Kidney (tissue), 14 donors: ENCODE measurements around the gene TRIM71. TPM values are rescaled to one million over a fixed set of nuclear protein-coding genes. Genes with fewer than 3 reads are reported as not detected.

Experiments used
- DNase-seq, 5 donors: peaks; one replicate each; pipeline ENCODE4 v3.0.0-alpha.2; 2013 to 2020
- FAIRE-seq: peaks from 2 replicates; lab custom pipeline; 2012; peaks lifted over from hg19 to GRCh38; lab: Jason Lieb, UNC
- H3K27ac ChIP-seq, 2 donors: one replicate each; pipeline ENCODE4 v1.7.0; 2013; ENCODE audit warnings: low read depth in 2 of 2, low read length in 2 of 2, inconsistent platforms in 1 of 2
- H3K27me3 ChIP-seq: one replicate; pipeline ENCODE4 v1.7.1; 2013; ENCODE audit warnings: low read length, inconsistent platforms; ENCODE audit not compliant: control insufficient read depth, insufficient read depth
- H3K36me3 ChIP-seq, 3 donors: one replicate each; pipeline versions ENCODE4 v1.7.0 to v1.7.1; 2013; ENCODE audit warnings: low read length in 3 of 3, control low read depth in 1 of 3, inconsistent platforms in 1 of 3; ENCODE audit not compliant: insufficient read depth in 3 of 3, control insufficient read depth in 2 of 3
- H3K4me1 ChIP-seq, 3 donors: one replicate each; pipeline versions ENCODE4 v1.7.0 to v1.7.1; 2013; ENCODE audit warnings: low read length in 3 of 3, inconsistent platforms in 1 of 3, low read depth in 1 of 3; ENCODE audit not compliant: control insufficient read depth in 2 of 3, insufficient read depth in 2 of 3
- H3K4me3 ChIP-seq, 3 donors: one replicate each; pipeline versions ENCODE4 v1.7.0 to v1.8.1; 2013; ENCODE audit warnings: low read length in 3 of 3, control low read depth in 1 of 3, inconsistent platforms in 1 of 3
- H3K9ac ChIP-seq, 3 donors: one replicate each; pipeline versions ENCODE4 v1.7.0 to v1.7.1; 2013; ENCODE audit warnings: low read length in 3 of 3, control low read depth in 1 of 3, inconsistent platforms in 1 of 3
- H3K9me3 ChIP-seq, 3 donors: one replicate each; pipeline versions ENCODE4 v1.7.0 to v1.7.1; 2013; ENCODE audit warnings: low read length in 3 of 3, control low read depth in 1 of 3, inconsistent platforms in 1 of 3; ENCODE audit not compliant: control insufficient read depth in 2 of 3, insufficient read depth in 1 of 3
- intact Hi-C: fragments of 100-400 bp; cut with DNase I; formaldehyde crosslinking; loops from one replicate; pipeline ENCODE4 v1.11.1; 2022
- polyA plus RNA-seq: library from polyadenylated mRNA; stranded (reverse); fragments of 350-450 nt; fragmentation: Illumina TruSeq; extraction: RNeasy Lipid Tissue Mini Kit (QIAGEN cat#74804); gene quantifications from one replicate; pipeline ENCODE4 v1.2.3, GENCODE V29; 2014; ENCODE audit warnings: low read depth, low replicate concordance; ENCODE audit not compliant: insufficient read depth
- total RNA-seq: library from RNA; stranded (reverse); fragmentation: NEBNext Ultra II Directional; extraction: Animal tissue kit (Norgen Biotek cat#: 25700); gene quantifications from one replicate; pipeline ENCODE4 v1.2.1, GENCODE V29; 2021
- TF ChIP-seq, protein P1 (sequence below): IDR thresholded peaks from 3 replicates; pipeline ENCODE4 v1.5.1; 2012; ENCODE audit warnings: mild to moderate bottlenecking, moderate library complexity, borderline replicate concordance; ENCODE audit not compliant: insufficient read depth; ENCODE audit errors: extremely low read depth
- donor health status: control.
- donor health status: control.
- donor health status: control.
- donor health status: control.
- donor health status: control.
- donor health status: DM: yes; HTN: yes; CAD: no.
- donor health status: Normal renal cell carcinoma (clear cell type).

Gene TRIM71
- total and polyA plus RNA-seq, 2 donors from 2014 or later: 0.92 to 1.2 TPM

DNA sequence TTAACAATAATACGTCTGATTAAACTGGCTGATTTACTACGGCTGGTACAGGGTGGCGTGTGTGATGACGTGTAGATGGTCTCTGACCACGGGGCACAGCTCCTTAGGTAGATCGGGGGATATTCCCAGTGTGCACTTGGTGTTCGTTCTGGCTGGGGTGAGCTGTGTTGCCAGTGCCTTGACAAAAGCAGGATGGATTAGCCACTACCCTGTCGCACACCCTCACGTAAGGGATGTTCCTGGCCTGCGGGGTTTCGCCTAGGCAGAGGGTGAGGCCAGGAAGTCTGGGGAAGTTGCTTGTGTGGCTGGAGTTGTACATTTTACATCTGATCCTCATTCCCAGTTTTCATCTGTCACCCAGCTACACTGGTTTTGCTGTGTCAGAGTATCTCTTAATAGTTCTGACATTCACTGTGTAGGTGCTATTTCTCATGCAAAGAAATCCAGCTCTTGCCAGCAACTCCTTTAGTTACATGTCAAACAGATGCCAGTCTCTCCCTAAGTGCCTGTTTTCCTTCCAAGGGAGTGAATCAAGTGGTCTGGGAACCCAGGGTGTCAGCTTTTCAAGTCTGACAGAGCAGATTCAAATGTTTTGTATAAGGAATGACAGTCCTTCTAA, 67.6 kb downstream of the TRIM71 start:
- no peaks in the 10 kb centered on the region for H3K27me3 ChIP-seq
- H3K36me3 ChIP-seq: no peaks in the 10 kb centered on the region
- H3K27ac ChIP-seq: no peak overlapping the region
- intact Hi-C loops: no loop called here
- TF ChIP-seq, protein P1, sequence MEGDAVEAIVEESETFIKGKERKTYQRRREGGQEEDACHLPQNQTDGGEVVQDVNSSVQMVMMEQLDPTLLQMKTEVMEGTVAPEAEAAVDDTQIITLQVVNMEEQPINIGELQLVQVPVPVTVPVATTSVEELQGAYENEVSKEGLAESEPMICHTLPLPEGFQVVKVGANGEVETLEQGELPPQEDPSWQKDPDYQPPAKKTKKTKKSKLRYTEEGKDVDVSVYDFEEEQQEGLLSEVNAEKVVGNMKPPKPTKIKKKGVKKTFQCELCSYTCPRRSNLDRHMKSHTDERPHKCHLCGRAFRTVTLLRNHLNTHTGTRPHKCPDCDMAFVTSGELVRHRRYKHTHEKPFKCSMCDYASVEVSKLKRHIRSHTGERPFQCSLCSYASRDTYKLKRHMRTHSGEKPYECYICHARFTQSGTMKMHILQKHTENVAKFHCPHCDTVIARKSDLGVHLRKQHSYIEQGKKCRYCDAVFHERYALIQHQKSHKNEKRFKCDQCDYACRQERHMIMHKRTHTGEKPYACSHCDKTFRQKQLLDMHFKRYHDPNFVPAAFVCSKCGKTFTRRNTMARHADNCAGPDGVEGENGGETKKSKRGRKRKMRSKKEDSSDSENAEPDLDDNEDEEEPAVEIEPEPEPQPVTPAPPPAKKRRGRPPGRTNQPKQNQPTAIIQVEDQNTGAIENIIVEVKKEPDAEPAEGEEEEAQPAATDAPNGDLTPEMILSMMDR: no peak
- DNase-seq (no peak), FAIRE-seq (no peak)
- H3K9me3 ChIP-seq: no peaks in the 10 kb centered on the region
- H3K9ac ChIP-seq: no peak overlapping the region
- no peak overlapping the region for H3K4me3 ChIP-seq
- peaks cover 0 to 7% (median 5%) of the 10 kb centered on the region in 3 donors for H3K4me1 ChIP-seq

DNA sequence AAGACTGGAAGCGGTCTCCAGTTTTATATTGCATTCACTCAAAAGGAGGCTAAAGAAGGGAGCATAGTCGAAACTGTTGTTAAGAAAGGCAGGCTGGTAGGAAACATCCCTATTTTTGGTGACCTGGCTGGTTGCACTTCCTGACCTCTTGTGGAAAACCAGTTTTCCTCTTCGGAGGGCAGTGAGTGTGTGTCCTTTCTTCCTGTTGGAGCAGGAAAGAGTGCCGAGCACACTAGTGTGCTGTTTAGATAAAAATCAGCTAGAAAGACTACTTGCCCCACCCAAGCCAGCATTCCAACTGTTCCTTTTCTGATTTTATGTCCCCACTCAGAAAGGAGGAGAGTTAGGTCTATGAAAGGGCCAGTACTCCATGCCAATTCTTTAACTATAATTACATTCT, 68.5 kb downstream of the TRIM71 start:
- TF ChIP-seq, protein P1: no peak
- Histone ChIP-seq H3K27me3 (no peaks in the 10 kb centered on the region), H3K4me3 (no peak overlapping the region), H3K4me1 (peaks cover 0 to 5% (median 5%) of the 10 kb centered on the region in 3 donors), H3K9me3 (no peaks in the 10 kb centered on the region), H3K27ac (no peak overlapping the region), H3K36me3 (peaks cover 0 to 7% (median 0%) of the 10 kb centered on the region in 3 donors), H3K9ac (no peak overlapping the region)
- DNase-seq (no peak), FAIRE-seq (no peak)
- intact Hi-C loops: no loop called here

DNA sequence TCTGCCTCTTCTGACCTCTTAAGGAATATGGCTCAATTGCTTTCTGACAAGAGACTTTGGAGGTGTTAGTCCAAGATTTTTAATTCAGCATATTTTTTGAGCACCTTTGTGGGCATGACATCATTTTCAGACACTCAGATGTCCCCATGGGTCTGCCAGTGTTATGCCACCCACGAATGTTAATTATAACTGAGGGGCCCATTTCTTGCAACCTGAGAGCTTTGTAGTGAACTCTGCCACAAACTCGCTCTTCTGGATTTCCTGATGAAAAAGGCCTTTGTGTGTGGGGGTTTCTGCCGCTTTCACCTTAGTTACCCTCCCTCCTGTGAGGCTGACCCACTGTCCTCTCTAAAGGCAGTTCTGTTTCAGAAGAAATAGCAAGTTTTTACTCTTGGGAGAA, 69.1 kb downstream of the TRIM71 start:
- H3K9me3 ChIP-seq: no peaks in the 10 kb centered on the region
- H3K27ac ChIP-seq: no peak overlapping the region
- FAIRE-seq: no peak
- TF ChIP-seq, protein P1: no peak
- peaks cover 0 to 5% (median 0%) of the 10 kb centered on the region in 3 donors for H3K4me1 ChIP-seq
- peaks cover 0 to 7% (median 0%) of the 10 kb centered on the region in 3 donors for H3K36me3 ChIP-seq
- H3K9ac ChIP-seq: no peak overlapping the region
- DNase-seq: peak in 1 of 5 donors; percentile 45
- H3K4me3 ChIP-seq: no peak overlapping the region
- intact Hi-C loops: no loop called here
- H3K27me3 ChIP-seq: no peaks in the 10 kb centered on the region
